HepG2 (cell line): Measurements from ENCODE around the gene HOXD3. TPM values are rescaled to one million over a fixed set of nuclear protein-coding genes. Genes with fewer than 3 reads are reported as not detected.
A peak's percentile ranks its signal among the peaks of the same experiment; 100 is the strongest.

ENCODE experiments used
- AHR ChIP-seq: IDR thresholded peaks from 2 replicates; pipeline ENCODE4 v1.6.1; 2018; ENCODE audit warnings: missing genetic modification reagents, missing compliant biosample characterization
- ATF7 ChIP-seq, 2 experiments: fragments of 450-650 bp in 1 of 2; sonication (generic) in 1 of 2; formaldehyde crosslinking in 1 of 2; IDR thresholded peaks; 2 replicates each; pipeline versions ENCODE4 v1.4.0 to v1.6.1; 2016 to 2020; ENCODE audit warnings: antibody characterized with exemption in 1 of 2, mild to moderate bottlenecking in 1 of 2, missing genetic modification reagents in 1 of 2
- GLMP ChIP-seq: sonication (generic); formaldehyde crosslinking; IDR thresholded peaks from 2 replicates; pipeline ENCODE4 v1.9.0; 2021; ENCODE audit warnings: missing genetic modification reagents, mild to moderate bottlenecking, borderline replicate concordance
- KDM6A ChIP-seq: IDR thresholded peaks from 2 replicates; pipeline ENCODE4 v1.6.1; 2016; ENCODE audit warnings: low read depth
- MLXIP ChIP-seq: sonication (generic); formaldehyde crosslinking; IDR thresholded peaks from 2 replicates; pipeline ENCODE4 v1.9.0; 2021; ENCODE audit warnings: missing genetic modification reagents, borderline replicate concordance
- MTF1 ChIP-seq: sonication (generic); formaldehyde crosslinking; IDR thresholded peaks from 2 replicates; pipeline ENCODE4 v1.5.0; 2020; ENCODE audit warnings: missing genetic modification reagents
- MTF2 ChIP-seq: sonication (generic); formaldehyde crosslinking; IDR thresholded peaks from 2 replicates; pipeline ENCODE4 v1.5.0; 2020; ENCODE audit warnings: missing genetic modification reagents, borderline replicate concordance
- POLR2AphosphoS5 ChIP-seq: IDR thresholded peaks from 2 replicates; pipeline ENCODE4 v1.6.1; 2012; ENCODE audit warnings: low read depth, low read length
- SATB2 ChIP-seq: sonication (generic); formaldehyde crosslinking; IDR thresholded peaks from 2 replicates; pipeline ENCODE4 v1.5.0; 2020; ENCODE audit warnings: missing genetic modification reagents
- SETDB1 ChIP-seq: sonication (generic); formaldehyde crosslinking; IDR thresholded peaks from 2 replicates; pipeline ENCODE4 v1.5.1; 2020; ENCODE audit warnings: missing genetic modification reagents, mild to moderate bottlenecking, borderline replicate concordance
- SRSF1 ChIP-seq: fragments of 200-400 bp; formaldehyde crosslinking; optimal IDR thresholded peaks from 2 replicates; pipeline ENCODE3; 2017; ENCODE audit warnings: mild to moderate bottlenecking, low read depth, low read length, moderate library complexity
- TERF1 ChIP-seq: sonication (generic); formaldehyde crosslinking; IDR thresholded peaks from 2 replicates; pipeline ENCODE4 v1.8.0; 2022; ENCODE audit warnings: mild to moderate bottlenecking, missing genetic modification reagents, moderate library complexity
- ZBTB10 ChIP-seq: sonication (generic); formaldehyde crosslinking; IDR thresholded peaks from 2 replicates; pipeline ENCODE4 v1.4.0; 2020; ENCODE audit warnings: missing genetic modification reagents, borderline replicate concordance
- ZBTB21 ChIP-seq: sonication (generic); formaldehyde crosslinking; IDR thresholded peaks from 2 replicates; pipeline ENCODE4 v1.4.0; 2020; ENCODE audit warnings: missing genetic modification reagents
- ZBTB38 ChIP-seq: sonication (generic); formaldehyde crosslinking; IDR thresholded peaks from 2 replicates; pipeline ENCODE4 v1.5.1; 2020; ENCODE audit warnings: mild to moderate bottlenecking, missing genetic modification reagents
- ZNF710 ChIP-seq: sonication (generic); formaldehyde crosslinking; IDR thresholded peaks from 2 replicates; pipeline ENCODE4 v1.5.0; 2020; ENCODE audit warnings: mild to moderate bottlenecking, missing genetic modification reagents, borderline replicate concordance
- ZNF746 ChIP-seq: sonication (generic); formaldehyde crosslinking; IDR thresholded peaks from 2 replicates; pipeline ENCODE4 v1.8.0; 2022; ENCODE audit warnings: mild to moderate bottlenecking, missing genetic modification reagents
- ZNF761 ChIP-seq: sonication (generic); formaldehyde crosslinking; conservative IDR thresholded peaks from 2 replicates; pipeline ENCODE4 v1.4.0; 2020; ENCODE audit warnings: mild to moderate bottlenecking, missing genetic modification reagents
- polyA plus RNA-seq, 8 experiments: library from polyadenylated mRNA; depleted of rRNA in 3 of 8; stranded (reverse) in 7 of 8; unstranded in 1 of 8; fragments of >200 nt; fragmentation: Illumina TruSeq in 4 of 8; extraction: Trizol in 4 of 8; gene quantifications; 2 replicates each; pipeline versions ENCODE4 v1.2.1 to v1.2.3, GENCODE V29; 2011 to 2016; ENCODE audit warnings: low read depth in 4 of 8, missing spikeins in 1 of 8, mixed read lengths in 1 of 8; ENCODE audit not compliant: insufficient read depth in 1 of 8
- total RNA-seq, 5 experiments: library from RNA; depleted of rRNA; stranded (reverse); fragments of >200 nt; fragmentation: Illumina TruSeq; extraction: Trizol; gene quantifications; 2 replicates each; pipeline ENCODE4 v1.2.3, GENCODE V29; 2016; ENCODE audit warnings: low read depth in 1 of 5

HOXD3 gene
- total and polyA plus RNA-seq, 2 of the 13 experiments (the other 11 are each of a cell fraction or from before 2014, with no cell fraction given): 0.05 to 0.09 TPM

- TF ChIP-seq MTF2 (CRISPR knock-in tag): peak; percentile 81; the same call in 1 of the 2 replicates
- TF ChIP-seq KDM6A (CRISPR knock-in tag): no peak
- TF ChIP-seq SATB2: no peak
- no peak for TF ChIP-seq GLMP (CRISPR knock-in tag)
- TF ChIP-seq POLR2AphosphoS5: no peak
- TF ChIP-seq ZBTB10 (CRISPR knock-in tag): peak; percentile 57; the same call in 1 of the 2 replicates
- TF ChIP-seq MLXIP (CRISPR knock-in tag): no peak
- peak; percentile 77; the same call in 1 of the 2 replicates for TF ChIP-seq ZNF746 (CRISPR knock-in tag)
- peak; percentile 59 for TF ChIP-seq SRSF1
- no peak for TF ChIP-seq SETDB1
- TF ChIP-seq MTF1: no peak
- no peak; the same call in 1 of the 2 replicates for TF ChIP-seq ZNF710 (CRISPR knock-in tag)
- no peak for TF ChIP-seq ATF7 (IDR thresholded peaks at IDR 0.05)
- TF ChIP-seq ATF7 (CRISPR knock-in tag; IDR thresholded peaks at IDR 0.05): no peak
- peak; percentile 37; the same call in 1 of the 2 replicates for TF ChIP-seq TERF1 (CRISPR knock-in tag)
- TF ChIP-seq AHR (CRISPR knock-in tag): peak; percentile 83; the same call in 1 of the 2 replicates
- TF ChIP-seq ZBTB21 (CRISPR knock-in tag): no peak
- TF ChIP-seq ZBTB38 (CRISPR knock-in tag): peak; percentile 94
- TF ChIP-seq ZNF761 (CRISPR knock-in tag): no peak; the same call in 1 of the 2 replicates
Measured at GRCh38 chr2:176140513-176141317, 16.4 kb upstream of the HOXD3 start (continued).
